GM21723 (cell line): ENCODE results near the gene KRTAP10-7.
"Not testable (repeated sequence)": the region's sequence is repeated elsewhere in the genome, so short reads cannot be mapped to it uniquely, and the experiment has no call there.

Experiments
- ATAC-seq: cut with Tn5 transposase; IDR thresholded peaks from one replicate; pipeline ENCODE4 v1.9.1; 2021; ENCODE audit warnings: mild to moderate bottlenecking, moderate library complexity; ENCODE audit not compliant: unreplicated experiment

Gene KRTAP10-7

DNA sequence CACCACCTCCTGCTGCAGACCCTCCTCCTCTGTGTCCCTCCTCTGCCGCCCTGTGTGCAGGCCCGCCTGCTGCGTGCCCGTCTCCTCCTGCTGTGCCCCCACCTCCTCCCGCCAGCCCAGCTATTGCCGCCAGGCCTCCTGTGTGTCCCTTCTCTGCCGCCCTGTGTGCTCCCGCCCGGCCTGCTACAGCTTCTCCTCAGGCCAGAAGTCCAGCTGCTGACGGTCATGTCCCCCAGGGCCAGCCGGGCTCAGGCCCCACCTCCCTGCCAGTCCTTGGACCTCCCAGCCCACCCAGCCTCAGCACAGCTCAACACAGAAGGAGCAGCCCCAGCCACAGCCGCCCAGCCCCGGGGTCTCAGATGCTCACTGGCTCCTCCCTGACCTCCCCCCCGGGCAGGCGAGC lies 27.4 kb downstream of the KRTAP10-7 start:
- ATAC-seq = not testable (repeated sequence)

DNA sequence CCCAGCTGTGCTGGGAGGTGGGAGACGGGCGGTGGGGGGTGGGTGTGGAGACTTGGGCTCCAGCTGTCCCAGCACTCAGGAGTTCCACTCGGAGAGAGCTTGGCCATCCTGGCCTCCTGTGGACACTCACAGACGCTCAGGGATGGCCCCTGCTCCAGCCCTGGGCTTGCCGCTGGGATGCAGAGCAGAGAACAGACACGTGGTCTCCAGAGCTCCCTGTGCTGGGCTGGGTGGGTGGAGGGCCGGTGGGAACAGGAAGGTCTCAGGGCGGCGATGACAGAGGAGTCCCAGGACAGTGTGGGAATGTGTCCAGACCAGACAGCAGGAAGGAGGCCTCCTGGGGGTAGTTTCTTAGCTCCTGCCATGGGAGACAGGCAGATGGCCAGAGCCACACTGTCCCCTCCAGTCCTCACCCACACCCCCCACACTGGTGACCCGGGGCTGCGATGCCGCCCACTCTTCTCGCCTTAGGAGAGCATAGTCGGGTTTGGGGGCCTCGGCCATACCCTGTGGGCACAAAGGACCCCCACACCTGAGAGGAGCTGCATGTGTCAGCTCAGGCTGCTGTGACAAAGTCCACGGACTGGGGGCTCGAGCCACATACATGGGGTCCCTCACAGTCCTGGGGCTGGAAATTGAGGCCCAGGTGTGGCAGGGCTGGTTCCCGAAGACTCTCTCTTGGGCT lies 28.5 kb downstream of the KRTAP10-7 start:
- ATAC-seq = no peak

DNA sequence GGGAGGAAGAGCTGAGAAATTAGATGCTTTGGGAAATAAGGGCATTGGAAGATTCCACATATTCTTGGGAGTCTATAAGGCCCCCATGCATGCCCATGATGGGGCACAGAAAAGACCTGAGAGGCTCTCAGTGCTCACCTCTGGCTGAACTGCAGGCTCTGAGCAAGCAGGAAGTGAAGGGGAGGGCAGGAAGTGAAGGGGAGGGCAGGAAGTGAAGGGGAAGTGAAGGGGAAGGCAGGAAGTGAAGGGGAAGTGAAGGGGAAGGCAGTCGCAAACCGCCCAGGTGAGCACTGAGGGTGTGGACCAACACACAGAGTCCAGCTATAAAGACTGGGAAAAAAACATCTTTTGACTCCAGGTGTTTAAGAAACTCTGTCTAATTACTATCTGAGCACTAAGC lies 30.0 kb downstream of the KRTAP10-7 start:
- ATAC-seq = no peak

DNA sequence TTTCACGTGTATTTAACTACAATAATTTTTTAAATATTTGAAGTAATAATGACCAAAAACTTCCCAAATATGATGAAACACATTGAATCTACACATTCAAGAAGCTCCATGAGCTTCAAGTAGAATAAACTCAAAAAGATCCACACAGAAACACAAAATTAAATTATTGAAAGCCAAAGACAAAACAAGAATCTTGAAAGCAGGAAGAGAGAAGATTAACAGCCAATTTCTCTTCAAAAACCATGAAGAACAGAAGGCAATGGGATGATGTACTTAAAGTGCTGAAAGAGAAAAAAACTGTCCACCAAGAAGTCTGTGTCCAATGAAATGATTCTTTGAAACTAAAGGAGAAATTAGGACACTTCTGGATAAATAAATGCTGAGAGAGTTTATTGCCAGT lies 31.7 kb downstream of the KRTAP10-7 start:
- ATAC-seq = no peak

DNA sequence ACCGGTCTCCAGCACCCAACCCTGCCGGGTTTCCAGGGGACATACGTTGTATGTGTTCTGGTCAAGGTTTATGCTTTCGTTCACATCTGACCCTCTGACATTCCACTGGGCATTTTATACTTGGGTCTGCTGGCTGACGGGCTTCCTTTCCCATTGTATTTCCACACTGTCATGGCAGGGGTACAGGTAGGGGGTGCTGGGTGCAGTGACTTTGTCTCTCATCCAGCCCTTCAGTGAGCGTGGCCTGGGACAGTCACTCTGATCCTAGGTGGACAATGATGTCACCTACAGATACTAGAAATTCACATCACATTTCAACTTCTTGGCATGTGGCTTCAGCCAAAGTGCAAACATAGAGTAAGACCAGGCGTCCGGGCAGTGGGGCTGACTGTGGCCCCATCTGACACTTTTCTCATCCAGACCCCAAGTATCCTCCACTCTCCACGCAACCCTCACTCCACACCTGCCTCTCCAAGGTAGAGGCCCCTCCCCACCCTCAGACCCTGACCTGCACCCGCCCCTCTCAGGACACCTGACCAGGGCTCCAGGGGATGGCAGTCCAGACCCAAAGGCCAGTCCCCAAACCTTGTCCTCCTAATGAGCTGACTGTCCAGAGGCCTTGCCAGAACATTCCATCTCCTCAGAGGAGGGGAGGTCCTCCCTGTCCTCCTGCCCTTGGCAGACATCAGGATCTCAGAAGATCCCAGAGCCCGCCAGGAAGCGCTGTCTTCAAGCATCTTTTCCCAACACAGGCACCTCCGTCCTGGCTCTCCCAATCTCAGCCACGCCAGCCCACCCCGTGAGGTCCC lies 36.0 kb downstream of the KRTAP10-7 start:
- no peak for ATAC-seq

DNA sequence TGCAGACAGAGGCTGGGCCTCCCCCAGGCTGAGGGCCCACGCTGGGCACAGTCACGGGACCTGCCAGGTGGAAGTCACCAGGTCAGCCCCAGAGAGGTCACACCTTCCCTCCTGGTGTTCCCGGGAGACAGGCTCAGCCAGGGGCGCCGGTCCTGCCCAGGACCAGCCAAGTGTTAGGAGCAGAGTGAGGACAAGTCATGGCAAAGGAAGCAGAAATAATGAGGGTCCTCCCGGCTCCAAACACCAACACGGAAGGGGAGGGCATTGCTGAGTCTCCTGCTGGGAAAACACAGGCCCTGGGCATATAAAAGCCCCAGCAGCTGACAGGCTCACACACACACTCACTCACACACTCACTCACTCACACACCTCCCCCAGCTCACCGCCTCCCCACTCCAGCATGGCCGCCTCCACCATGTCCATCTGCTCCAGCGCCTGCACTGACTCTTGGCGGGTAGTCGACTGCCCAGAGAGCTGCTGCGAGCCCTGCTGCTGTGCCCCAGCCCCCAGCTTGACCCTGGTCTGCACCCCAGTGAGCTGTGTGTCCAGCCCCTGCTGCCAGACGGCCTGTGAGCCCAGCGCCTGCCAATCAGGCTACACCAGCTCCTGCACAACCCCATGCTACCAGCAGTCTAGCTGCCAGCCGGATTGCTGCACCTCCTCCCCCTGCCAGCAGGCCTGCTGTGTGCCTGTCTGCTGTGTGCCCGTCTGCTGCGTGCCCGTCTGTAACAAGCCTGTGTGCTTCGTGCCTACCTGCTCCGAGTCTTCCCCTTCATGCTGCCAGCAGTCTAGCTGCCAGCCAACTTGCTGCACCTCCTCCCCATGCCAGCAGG lies 36.8 kb downstream of the KRTAP10-7 start, which contains the start of gene KRTAP10-10:
Gene KRTAP10-10 (plus strand): TSS at position 339 of the 833 bp plus-strand sequence. CDS start 62 bp downstream, at position 401.
- ATAC-seq = no peak

DNA sequence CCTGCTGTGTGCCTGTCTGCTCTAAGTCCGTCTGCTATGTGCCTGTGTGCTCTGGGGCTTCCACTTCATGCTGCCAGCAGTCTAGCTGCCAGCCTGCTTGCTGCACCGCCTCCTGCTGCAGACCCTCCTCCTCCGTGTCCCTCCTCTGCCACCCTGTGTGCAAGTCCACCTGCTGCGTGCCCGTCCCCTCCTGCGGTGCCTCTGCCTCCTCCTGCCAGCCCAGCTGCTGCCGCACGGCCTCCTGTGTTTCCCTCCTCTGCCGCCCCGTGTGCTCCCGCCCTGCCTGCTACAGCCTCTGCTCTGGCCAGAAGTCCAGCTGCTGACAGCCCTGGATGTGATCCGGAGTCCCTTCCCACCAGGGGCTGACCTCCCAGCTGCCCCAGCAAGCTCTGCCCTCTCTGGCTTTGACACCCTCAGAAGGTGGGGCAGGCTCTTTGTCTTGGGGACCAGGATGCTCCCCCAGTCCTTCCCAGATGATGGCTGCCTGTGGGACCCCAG lies 37.5 kb downstream of the KRTAP10-7 start:
- ATAC-seq = not testable (repeated sequence)

DNA sequence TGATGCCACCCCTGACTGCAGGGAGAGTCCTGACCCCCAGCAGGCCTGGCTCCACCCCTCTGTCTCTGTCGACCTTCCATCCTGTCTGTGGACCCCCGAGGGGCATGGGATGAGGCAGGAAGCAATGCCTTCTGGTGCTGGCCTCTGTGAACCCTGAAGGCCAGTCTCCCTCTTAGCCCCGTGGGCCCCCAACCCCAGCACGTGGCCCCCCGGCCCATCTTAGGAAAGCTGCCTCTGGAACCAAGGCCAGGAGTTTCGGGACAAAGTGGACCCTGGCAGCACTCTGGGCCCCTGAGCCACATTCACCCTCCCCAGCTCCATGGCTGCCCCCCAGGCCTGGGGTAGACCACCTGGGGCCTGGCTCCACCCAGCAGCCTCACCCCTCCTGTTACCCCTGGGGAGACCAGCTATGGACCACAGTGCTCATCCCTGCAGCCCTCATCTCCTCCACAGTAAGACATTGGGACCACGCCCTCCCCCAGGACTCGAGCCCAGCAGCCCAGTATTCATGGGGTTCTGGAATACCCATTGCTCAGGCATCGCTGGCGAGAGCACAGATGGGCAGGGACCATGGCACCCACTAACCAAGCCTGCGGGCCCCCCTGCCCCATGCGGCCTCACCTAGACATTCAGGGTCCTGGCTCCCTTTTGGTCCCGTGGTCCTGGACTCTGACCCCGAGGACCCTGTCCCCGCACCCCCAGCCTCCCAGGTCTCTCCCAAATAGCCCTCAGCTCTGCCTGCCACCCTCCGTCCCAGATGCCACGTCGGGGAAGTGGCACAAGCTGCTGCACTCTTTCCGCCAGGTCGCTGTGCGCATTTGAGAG lies 38.3 kb downstream of the KRTAP10-7 start:
- ATAC-seq = not testable (repeated sequence)

DNA sequence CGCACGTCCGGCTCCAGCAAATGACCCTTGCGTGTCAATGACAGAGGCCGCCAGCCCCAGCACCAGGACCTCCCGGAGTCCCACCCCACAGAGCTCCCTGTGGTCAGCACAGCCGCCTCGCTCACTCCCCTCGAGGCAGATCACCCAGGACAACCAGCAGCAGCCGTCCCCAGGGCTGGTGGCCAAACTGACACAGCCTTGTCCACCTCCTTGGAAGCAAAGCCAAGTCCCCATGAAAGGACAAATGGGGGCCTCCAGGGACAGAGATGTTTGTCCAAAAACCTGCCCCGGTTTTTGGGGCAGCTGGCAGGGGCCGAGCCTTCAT lies 38.9 kb downstream of the KRTAP10-7 start:
- ATAC-seq = no peak

DNA sequence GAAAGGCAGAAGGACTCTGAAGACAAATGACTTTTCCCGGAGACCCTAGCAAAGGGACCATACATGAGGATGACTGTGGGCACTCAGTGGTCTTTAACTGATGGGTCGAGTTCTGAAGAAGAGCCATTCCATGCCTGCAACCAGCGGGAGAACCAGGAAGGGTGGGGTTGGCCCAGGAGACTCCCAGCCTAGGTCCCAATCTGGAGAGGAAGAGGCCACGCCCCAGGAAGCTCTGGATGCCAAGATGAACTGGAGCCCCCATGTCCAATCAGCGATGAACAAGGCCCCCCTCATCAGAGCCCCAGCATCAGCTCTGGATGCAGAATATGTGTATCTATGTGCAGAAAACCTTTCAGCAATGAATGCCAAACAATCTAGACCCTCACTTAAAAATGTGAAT lies 40.4 kb downstream of the KRTAP10-7 start:
- no peak for ATAC-seq

DNA sequence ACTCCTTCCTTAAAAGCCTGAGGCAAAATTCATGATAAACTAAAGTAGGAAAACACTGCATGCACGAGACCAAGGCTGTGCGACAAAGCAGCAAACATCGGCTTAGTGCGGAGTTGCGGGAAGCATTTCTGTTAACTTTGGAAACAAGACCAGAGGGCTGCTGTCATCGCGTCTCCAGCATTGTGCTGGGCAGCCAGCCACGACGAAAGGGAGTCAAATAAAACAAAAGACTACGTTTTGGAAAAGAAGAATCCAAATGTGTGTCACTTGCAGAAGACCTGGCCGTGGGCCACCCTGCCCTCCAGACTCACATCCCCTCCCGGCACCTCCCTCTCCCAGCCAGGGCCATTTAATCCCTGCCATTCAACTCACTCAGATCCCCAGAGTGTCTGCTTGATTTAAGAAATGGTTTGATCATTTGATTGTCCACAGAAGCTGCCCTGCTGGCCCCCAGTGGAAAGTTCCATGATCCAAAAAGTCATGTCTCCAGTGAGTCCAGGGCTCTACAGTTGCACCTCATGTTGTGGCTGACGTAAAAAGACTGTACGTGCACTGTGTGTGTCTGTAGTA lies 43.4 kb downstream of the KRTAP10-7 start:
- no peak for ATAC-seq

DNA sequence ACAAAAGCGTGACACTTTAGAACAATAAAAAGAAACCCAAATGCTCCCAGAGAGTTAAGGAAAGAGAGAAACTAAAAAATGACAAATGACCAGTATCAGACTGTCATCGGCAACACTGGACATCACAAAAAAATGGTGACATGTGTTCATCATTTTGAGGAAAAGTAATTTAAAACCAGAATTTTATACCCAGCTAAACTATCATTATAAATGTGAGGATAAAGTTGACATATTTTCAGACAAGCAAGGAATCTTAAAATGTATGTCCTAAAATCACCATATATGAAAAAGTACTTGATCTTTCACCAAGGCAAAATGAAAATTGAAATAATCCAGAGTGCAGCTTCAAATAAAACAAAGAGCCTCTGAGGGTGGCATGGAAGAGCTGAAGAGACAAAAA lies 44.5 kb downstream of the KRTAP10-7 start:
- no peak for ATAC-seq

DNA sequence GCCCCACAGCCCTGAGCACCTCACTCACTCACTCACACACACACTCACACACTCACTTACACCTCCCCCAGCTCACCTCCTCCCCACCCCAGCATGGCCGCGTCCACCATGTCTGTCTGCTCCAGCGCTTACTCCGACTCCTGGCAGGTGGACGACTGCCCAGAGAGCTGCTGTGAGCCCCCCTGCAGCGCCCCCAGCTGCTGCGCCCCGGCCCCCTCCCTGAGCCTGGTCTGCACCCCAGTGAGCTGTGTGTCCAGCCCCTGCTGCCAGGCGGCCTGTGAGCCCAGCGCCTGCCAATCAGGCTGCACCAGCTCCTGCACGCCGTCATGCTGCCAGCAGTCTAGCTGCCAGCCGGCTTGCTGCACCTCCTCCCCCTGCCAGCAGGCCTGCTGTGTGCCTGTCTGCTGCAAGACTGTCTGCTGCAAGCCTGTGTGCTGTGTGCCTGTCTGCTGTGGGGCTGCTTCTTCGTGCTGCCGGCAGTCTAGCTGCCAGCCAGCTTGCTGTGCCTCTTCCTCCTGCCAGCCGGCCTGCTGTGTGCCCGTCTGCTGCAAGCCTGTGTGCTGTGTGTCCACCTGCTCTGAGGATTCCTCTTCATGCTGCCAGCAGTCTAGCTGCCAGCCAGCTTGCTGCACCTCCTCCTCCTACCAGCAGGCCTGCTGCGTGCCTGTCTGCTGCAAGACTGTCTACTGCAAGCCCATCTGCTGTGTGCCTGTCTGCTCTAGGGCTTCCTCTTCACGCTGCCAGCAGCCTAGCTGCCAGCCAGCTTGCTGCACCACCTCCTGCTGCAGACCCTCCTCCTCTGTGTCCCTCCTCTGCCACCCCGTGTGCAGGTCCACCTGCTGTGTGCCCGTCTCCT lies 46.2 kb downstream of the KRTAP10-7 start, which contains the start of gene KRTAP10-11:
Gene KRTAP10-11 (plus strand): TSS at position 49 of the 856 bp plus-strand sequence. CDS start 45 bp downstream, at position 94.
- ATAC-seq = not testable (repeated sequence)

DNA sequence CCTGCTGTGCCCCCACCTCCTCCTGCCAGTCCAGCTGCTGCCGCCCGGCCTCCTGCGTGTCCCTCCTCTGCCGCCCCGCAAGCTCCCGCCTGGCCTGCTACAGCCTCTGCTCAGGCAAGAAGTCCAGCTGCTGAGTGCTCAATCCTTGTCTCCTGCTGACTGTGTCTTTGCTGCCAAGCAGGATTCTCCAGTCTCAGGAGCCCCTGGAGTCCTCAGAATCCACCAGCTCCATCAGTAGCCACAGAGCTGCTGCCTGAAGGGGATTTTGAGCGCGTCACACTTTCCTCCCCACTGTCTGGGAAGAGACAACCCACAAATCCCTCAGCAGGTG lies 46.8 kb downstream of the KRTAP10-7 start:
- no peak for ATAC-seq

DNA sequence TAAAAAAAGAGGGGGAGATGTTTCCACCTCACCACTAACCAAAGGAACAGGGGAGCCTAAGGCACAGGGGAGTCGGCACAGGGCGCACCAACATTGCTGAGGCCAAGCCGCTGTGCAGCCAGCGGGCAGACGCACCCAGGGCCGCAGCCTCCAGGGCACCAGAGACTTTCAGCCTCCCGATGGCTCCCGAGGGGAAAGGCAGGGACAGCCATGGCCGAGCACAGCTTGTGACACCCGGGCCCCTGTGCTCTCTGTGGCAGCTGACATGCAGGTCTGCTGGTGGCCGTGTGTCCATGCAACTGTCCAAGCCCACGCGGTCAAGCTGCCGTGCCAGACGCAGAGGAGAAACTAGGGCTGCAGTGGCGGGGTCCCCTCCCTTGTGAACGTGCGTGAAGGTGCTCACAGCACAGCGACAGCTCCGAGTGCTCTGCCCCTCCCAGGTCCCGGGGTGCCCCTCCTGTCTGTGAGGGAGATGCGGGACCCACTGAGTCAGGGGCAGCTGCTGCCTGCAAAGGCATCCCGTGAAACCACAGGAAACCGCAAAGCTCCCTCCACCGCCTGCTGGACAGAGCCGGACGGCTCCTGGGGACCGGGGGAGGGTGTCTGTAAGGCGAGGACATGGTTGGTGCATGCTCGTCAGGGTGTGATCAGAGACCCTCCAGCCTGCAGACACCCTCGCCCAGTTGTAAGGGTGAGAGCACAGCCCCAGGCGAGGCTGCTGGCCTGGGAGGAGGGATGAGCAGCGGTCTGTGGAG lies 48.3 kb downstream of the KRTAP10-7 start:
- ATAC-seq = no peak

DNA sequence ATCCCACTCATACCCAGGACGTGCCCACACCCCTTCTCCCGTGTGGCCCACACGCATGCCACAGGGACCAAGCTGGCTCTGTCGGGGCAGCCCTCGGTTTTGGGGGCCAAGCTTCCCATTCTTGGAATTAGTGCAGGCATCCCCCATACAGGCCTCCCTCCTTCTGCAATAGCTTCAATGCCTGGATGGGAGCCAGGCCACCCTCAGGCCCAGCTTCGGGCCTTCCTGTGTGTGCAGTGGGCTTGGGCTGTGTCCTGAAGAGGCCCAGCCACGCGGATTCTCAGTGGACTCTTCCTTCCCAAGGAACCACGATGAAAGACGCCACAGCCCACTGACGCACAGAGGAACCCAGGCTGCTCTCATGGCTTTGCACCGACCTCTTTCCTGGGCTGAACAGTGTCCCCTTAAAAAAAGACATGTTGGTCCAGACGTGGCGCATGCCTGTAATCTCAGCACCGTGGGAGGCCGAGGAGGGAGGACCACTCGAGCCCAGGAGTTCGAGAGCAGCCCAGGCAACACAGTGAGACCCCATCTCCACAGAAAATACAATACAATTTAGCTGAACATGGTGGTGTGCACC lies 49.2 kb downstream of the KRTAP10-7 start:
- no peak for ATAC-seq

DNA sequence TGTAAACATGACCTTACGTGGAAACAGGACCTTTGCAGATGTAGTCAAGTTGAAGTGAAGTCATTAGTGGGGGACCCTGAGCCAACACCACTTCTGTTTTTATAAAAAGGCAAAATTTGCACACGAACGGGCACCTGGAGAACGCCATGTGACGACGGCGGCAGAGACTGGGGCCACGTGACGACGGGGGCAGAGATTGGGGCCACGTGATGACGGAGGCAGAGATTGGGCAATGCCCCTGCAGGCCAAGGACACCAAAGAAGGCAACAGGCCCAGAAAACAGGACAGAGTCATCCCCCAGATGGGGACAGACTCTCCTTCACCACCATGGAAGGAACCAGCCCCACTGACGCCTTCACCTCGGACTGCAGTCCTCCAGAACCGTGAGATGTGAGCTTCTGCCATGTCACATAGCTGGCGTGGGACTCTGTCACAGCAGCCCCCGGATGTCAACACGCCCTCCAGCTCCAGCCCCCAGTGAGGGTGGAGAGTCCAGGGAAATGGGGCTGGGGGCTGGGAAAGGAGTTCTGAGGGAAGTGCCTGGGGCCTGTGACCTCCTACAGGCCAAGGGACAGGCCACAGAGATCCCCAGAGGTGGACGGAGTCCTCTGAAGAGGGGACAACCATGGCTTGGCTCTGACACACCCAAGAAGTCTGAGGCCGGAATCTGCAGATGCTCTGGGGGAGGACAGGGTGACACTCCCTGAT lies 50.0 kb downstream of the KRTAP10-7 start:
- no peak for ATAC-seq
